ENCODE data around the gene TSEN15. TPM values are rescaled to one million over a fixed set of nuclear protein-coding genes. Genes with fewer than 3 reads are reported as not detected.

TSEN15 gene
- total and polyA plus RNA-seq, 2 of the 8 experiments (the other 6 are each of a cell fraction or from before 2014, with no cell fraction given) = 23.4 to 31.4 TPM

DNA sequence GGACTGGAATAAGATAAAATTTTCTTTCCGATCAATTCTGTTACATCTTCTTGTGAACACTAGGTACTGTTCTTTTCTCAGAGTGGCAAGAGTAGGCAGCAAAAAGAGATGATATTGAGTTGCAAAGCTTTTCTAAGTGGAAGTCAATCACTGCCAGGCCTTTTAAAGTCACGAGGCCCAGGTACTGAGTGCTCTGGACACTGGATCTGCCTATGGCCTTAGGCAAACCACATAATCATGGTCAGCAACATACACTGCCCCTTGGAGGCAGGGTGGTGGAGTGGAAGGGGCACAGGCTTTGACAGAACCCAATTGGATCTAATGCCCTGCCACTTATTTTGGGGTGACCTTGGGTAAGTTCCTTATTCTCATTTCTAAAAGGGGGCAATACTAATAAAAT is 41.5 kb downstream of the TSEN15 start (continued):
- TF ChIP-seq CHD7 (IDR thresholded peaks at IDR 0.05; ENCODE audit: insufficient replicate concordance, low read length) = no peak
- no peak for TF ChIP-seq GTF2F1 (IDR thresholded peaks at IDR 0.05; ENCODE audit: borderline replicate concordance, low read depth, low read length)
- no peak for TF ChIP-seq SAP30 (IDR thresholded peaks at IDR 0.05; ENCODE audit: insufficient read depth, insufficient replicate concordance, low read length)
- TF ChIP-seq CHD1 (IDR thresholded peaks at IDR 0.05; ENCODE audit: low read depth, low read length) = no peak
- TF ChIP-seq CBX8 (IDR thresholded peaks at IDR 0.05; ENCODE audit: borderline replicate concordance, low read depth, low read length) = no peak
- TF ChIP-seq SP4 (IDR thresholded peaks at IDR 0.05; ENCODE audit: low read length) = no peak
- no peak for TF ChIP-seq TAF1 (IDR thresholded peaks at IDR 0.05; ENCODE audit: low read depth, low read length)
- TF ChIP-seq TBP (IDR thresholded peaks at IDR 0.05; ENCODE audit: low read depth, low read length) = no peak
- TF ChIP-seq MAFK (IDR thresholded peaks at IDR 0.05; ENCODE audit: low read depth, low read length) = no peak
- TF ChIP-seq, protein P1, sequence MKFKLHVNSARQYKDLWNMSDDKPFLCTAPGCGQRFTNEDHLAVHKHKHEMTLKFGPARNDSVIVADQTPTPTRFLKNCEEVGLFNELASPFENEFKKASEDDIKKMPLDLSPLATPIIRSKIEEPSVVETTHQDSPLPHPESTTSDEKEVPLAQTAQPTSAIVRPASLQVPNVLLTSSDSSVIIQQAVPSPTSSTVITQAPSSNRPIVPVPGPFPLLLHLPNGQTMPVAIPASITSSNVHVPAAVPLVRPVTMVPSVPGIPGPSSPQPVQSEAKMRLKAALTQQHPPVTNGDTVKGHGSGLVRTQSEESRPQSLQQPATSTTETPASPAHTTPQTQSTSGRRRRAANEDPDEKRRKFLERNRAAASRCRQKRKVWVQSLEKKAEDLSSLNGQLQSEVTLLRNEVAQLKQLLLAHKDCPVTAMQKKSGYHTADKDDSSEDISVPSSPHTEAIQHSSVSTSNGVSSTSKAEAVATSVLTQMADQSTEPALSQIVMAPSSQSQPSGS (IDR thresholded peaks at IDR 0.05; ENCODE audit: low read length) = no peak

Measured in H1 (cell line).